GM19035 (cell line): ENCODE measurements around the gene ATP9B.
"Not testable (repeated sequence)": the region's sequence is repeated elsewhere in the genome, so short reads cannot be mapped to it uniquely, and the experiment has no call there.

ENCODE experiments used
- ATAC-seq: cut with Tn5 transposase; IDR thresholded peaks from one replicate; pipeline ENCODE4 v1.9.1; 2021; ENCODE audit not compliant: unreplicated experiment

Gene ATP9B

DNA sequence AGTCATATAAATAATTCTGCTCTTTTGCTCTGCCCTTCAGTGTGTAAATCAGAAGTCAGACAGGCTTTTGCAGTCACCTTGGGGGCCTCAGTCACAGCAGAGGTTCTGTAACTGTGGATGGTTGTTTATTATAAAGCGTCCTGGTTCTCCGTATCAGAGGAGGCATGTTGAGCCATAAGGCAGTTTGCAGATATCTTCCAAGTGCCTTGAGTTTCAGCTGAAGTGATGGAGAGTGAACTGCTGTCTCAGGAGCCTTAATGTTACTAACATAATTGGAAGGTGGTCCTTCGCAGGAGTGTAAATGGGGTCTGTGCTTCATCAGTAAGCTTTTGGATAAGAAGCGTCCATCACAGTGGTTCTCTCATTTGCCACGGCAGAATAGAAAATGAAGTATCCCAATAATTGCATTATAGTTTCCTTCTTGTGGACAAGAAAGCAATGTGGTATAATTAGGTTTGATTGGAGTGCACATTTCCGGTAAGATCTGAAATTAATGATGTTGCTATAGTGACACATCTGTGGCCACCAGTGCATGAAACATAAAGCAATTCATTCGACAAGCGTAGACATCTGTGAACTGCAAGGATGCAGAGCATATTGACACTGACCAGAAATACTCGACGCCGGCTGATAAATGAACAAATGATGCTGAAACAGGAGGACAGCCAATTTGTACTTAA lies 214.1 kb downstream of the ATP9B start:
- no peak for ATAC-seq

DNA sequence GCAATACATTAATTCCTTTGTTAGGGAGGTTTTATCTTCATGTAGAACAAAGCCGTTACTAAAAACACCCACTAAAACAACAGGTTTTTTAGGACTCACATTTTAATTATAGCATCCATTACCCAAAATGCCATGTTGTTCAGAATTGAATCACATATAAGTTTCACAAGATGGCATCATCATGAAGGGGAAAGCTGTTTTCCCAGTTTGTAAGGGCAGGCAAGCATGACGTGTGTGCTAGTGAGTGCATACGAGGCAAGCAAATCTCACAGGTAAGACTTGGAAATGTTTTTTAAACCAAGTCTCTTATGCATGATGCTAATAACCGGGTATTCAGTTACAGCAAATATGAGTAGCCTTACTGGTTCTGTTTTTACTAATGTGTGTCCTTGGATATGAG lies 214.7 kb downstream of the ATP9B start:
- no peak for ATAC-seq

GRCh38 chr18:79285191-79285590 lies 216.0 kb downstream of the ATP9B start:
- not testable (repeated sequence) for ATAC-seq

GRCh38 chr18:79290409-79290808 lies 221.2 kb downstream of the ATP9B start:
- not testable (repeated sequence) for ATAC-seq

- no peak for ATAC-seq
Measured at GRCh38 chr18:79290876-79291275, 221.7 kb downstream of the ATP9B start.

DNA sequence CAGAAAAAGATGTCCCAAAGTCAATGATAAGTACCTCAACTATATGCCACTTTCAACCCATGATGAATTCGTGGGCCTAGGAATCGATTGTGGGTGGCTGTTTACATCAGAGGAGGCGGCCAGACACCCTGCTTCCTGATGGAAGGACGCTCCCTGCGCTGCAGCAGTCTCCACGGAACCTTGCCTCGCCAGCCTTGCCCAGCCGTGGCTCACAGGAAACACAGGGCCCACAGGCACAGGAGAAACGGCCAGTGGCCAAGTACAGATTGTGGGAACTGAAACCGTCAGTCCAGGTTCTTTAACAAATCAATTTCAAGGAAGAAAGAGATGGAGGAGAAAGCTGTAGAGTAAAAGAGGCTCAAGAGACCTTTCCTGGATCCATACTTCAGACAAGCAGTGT lies 225.0 kb downstream of the ATP9B start:
- no peak for ATAC-seq

GRCh38 chr18:79299272-79299671 lies 230.1 kb downstream of the ATP9B start:
- no peak for ATAC-seq

GRCh38 chr18:79299711-79300110 lies 230.5 kb downstream of the ATP9B start:
- ATAC-seq: no peak

DNA sequence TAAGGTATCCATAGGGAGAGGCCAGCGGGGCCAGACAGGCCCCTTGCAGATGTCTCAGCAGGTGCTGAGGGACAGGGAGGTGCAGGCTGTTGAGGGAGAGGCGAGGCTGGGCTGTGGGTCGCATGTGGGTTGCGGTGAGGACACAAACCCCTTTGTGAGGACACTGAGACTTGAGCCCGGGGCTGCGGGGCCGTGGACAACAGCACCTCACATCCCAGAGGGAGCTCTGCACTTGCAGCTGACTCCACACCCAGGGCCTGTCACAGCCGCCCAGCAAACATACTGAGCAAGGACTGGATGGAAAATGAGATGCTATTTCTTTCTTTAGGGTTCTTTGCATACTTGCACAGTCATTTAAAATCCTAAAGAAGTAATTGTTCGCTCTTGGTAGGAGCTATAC lies 231.2 kb downstream of the ATP9B start:
- no peak for ATAC-seq

- no peak for ATAC-seq
Measured at GRCh38 chr18:79302120-79302519, 232.9 kb downstream of the ATP9B start.

DNA sequence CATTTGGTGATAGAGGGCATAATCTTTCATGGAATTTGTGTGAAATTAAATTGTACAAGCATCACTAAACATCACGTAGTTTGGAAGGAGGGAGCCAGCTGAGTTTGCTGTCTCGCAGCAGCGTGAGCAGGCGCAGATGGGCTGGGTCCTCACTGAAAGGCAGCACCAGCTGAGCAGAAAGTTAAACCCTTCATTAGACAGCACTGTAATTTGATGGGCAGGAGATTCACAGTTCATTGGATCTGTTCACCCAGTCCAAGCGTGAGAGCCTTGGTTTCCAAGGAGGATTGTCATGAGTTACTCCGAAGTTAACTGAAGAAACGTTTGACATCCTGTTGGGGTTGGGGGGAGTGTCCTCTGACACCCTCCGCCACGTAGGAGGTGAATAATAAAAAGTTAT lies 236.7 kb downstream of the ATP9B start:
- ATAC-seq: no peak

GRCh38 chr18:79309614-79310358 lies 240.6 kb downstream of the ATP9B start:
- no peak for ATAC-seq

- ATAC-seq: no peak
Measured at GRCh38 chr18:79314838-79315388, 245.7 kb downstream of the ATP9B start.

- no peak for ATAC-seq
Measured at GRCh38 chr18:79315596-79315995, 246.4 kb downstream of the ATP9B start.

DNA sequence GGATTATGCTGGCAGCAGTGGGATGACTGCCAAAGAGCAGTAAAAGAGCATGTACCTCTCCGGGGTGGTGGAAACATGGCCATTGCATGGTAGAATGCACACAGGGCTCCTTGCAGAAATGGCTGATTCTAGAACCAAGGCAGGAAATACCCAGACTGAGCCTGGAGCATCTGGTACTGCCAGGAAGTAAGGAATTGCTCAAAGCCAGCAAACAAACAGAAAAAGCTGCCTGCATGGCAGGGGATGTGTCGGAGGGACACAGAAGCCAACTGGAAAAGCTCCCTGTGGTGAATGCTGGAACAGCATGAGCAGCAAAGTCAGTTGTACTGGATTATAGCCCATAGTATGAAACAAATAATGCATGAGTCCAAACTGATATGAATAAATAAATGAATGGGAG lies 248.5 kb downstream of the ATP9B start:
- ATAC-seq: no peak

- no peak for ATAC-seq
Measured at GRCh38 chr18:79318142-79318673, 249.0 kb downstream of the ATP9B start.

DNA sequence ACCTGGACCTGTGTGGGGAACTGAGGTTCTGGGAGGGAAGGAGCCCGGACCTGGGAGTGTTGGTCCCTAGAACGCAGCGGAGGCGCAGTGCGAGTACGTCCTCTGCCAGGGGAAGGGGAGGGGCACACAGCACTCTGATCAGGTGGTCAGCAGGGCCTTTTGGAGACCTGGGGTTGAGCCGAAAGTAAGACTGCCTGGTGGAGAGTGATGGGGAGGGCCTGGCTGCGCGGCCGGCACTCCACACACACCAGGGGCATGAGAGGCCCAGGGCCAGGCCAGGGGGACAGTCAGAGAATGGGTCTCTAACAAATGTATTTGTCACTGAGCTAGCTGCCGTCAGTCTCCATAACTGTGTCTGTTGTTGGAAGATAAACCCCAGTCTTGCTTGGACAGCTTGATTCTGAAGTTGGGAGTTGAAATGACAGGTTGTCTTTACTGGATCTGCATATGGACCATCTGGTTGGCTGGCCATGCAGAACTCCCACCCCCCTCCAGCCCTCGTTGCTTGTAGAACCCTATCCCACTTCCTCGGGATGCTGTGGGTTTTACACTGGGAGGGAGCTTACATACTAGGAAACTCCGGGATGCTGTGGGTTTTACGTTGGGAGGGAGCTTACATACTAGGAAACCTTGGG lies 251.1 kb downstream of the ATP9B start:
- ATAC-seq: no peak

DNA sequence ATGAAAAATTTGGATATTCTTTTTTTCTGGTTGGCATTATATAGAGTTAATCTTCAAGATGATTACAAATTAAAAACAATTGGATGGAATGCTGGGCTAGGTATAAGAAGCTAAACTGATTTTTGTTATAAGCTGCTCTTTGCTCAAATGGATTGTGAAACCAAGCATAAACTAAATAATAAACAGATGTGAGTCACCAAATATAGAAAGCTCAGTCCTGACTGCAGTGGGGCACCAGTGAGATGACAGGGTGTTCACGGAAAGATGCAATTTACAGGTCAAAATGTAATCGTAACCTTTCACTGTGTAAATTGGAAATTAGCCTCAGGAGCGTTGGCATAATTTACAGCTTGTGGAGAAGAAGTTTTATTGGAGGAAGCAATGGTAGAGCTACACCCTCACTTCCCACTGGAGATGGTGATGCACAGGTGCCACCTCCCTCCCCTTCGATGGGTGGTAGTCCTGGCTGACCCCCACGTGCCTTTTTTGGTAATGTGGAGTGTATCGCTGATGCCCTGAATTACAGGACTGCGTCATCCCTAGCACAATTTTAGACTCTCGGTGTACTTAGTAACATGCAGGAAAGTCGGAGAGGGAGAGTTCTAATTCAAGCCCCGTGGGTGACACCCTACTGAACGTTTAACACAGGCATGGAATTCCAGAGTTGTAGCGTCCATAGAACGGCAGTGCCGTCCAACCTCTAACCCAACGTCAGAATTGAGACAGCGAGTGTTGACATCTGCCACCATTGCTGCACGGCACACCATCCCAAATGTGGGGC lies 252.6 kb downstream of the ATP9B start:
- no peak for ATAC-seq

- ATAC-seq: no peak
Measured at GRCh38 chr18:79322441-79322840, 253.2 kb downstream of the ATP9B start.

DNA sequence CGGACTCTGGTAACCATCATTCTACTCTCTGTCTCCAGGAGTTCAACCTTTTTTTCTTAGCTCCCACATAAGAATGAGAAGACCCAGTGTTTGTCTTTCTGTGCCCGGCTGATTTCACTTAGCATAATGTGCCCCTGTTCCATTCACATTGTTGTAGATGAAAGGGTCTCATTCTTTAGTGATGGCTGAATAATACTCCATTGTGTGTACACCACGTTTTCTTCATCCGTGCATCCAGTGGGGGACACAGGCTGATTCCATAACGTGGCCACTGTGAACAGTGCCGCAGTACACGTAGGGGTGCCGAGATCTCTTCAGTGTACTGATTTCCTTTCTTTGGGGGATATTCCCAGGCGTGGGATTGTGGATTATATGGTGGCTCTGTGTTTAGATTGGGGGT lies 254.3 kb downstream of the ATP9B start:
- no peak for ATAC-seq
